T-helper 2 cell treated with Interferon-gamma antibody and Interleukin-4, amounts not matched to agents 100 ng/mL and 5 ng/mL, for 36 hours (primary cell): ENCODE results near the gene FOLR1. TPM values are rescaled to one million over a fixed set of nuclear protein-coding genes. Genes with fewer than 3 reads are reported as not detected.

ENCODE experiments used
- intact Hi-C: fragments of 100-400 bp; cut with micrococcal nuclease; formaldehyde crosslinking; loops from one replicate; pipeline ENCODE4 v1.15.1; 2023
- total RNA-seq: library from RNA; stranded (reverse); gene quantifications from 2 replicates; pipeline ENCODE4 v1.2.3, GENCODE V29; 2022

FOLR1 gene
- total RNA-seq, 1 donor from 2014 or later: not detected

- intact Hi-C loops: loop anchor here (1.0 to 5.0 kb wide), 8 partner anchors 41 to 569 kb away; partner anchors contain the start of genes ANAPC15, CLPB, LAMTOR1 and LRRC51
Measured at GRCh38 chr11:72222907-72223614, 31.1 kb downstream of the FOLR1 start.

- intact Hi-C loops: loop anchor here (1.0 to 5.0 kb wide), 9 partner anchors 42 to 568 kb away; partner anchors contain the start of genes ANAPC15, CLPB, LAMTOR1 and LRRC51
Measured at GRCh38 chr11:72223615-72224563, 31.9 kb downstream of the FOLR1 start.

- intact Hi-C loops: loop anchor here (2.0 to 5.0 kb wide), 3 partner anchors 42 to 568 kb away; partner anchors contain the start of gene STARD10
Measured at GRCh38 chr11:72224564-72225410, 32.8 kb downstream of the FOLR1 start, which contains the start of gene INPPL1. TSS of gene INPPL1 (plus strand) at chr11:72224767. CDS start at chr11:72224985, 218 bp downstream.

GRCh38 chr11:72225411-72225951 lies 33.5 kb downstream of the FOLR1 start:
- intact Hi-C loops: loop anchor here (2.0 kb wide), 1 partner anchor 439 kb away; no protein-coding TSS in a partner anchor

- intact Hi-C loops: no loop called here
Measured at GRCh38 chr11:72226701-72227100, 34.8 kb downstream of the FOLR1 start.

- intact Hi-C loops: no loop called here
Measured at GRCh38 chr11:72227316-72228228, 35.6 kb downstream of the FOLR1 start.

GRCh38 chr11:72228229-72228843 lies 36.4 kb downstream of the FOLR1 start:
- intact Hi-C loops: no loop called here

- intact Hi-C loops: no loop called here
Measured at GRCh38 chr11:72228844-72229231, 36.9 kb downstream of the FOLR1 start.

GRCh38 chr11:72229336-72229924 lies 37.5 kb downstream of the FOLR1 start:
- intact Hi-C loops: no loop called here

GRCh38 chr11:72229925-72230763 lies 38.2 kb downstream of the FOLR1 start:
- intact Hi-C loops: no loop called here

- intact Hi-C loops: no loop called here
Measured at GRCh38 chr11:72230764-72231365, 38.9 kb downstream of the FOLR1 start.

GRCh38 chr11:72231396-72232259 lies 39.7 kb downstream of the FOLR1 start:
- intact Hi-C loops: no loop called here

GRCh38 chr11:72232260-72233055 lies 40.5 kb downstream of the FOLR1 start:
- intact Hi-C loops: no loop called here

- intact Hi-C loops: no loop called here
Measured at GRCh38 chr11:72233056-72233772, 41.3 kb downstream of the FOLR1 start.
